Aorta (tissue), 5 donors: ENCODE results near the gene CNST. TPM values are rescaled to one million over a fixed set of nuclear protein-coding genes. Genes with fewer than 3 reads are reported as not detected.

Source experiments
- ATAC-seq: fragments of 200-7000 bp; cut with Tn5 transposase; one replicate; pipeline ENCODE4 v1.9.1; 2022; ENCODE audit warnings: moderate library complexity; ENCODE audit not compliant: low FRiP score
- DNase-seq, 2 donors: peaks; one replicate each; pipeline ENCODE4 v3.0.0-alpha.2; 2020
- H3K27ac ChIP-seq, 2 donors: one replicate each; pipeline ENCODE4 v1.5.1; 2013; ENCODE audit warnings: low read length in 2 of 2, mild to moderate bottlenecking in 2 of 2, moderate library complexity in 2 of 2, control low read depth in 1 of 2, inconsistent platforms in 1 of 2, low read depth in 1 of 2
- H3K27me3 ChIP-seq, 2 donors: one replicate each; pipeline ENCODE4 v1.6.1; 2013; ENCODE audit warnings: control low read depth in 1 of 2, low read length in 1 of 2, mild to moderate bottlenecking in 1 of 2, moderate library complexity in 1 of 2; ENCODE audit not compliant: insufficient read depth in 2 of 2, control insufficient read depth in 1 of 2
- H3K36me3 ChIP-seq, 2 donors: one replicate each; pipeline ENCODE4 v1.6.1; 2013; ENCODE audit warnings: control low read depth in 1 of 2, low read length in 1 of 2, mild to moderate bottlenecking in 1 of 2; ENCODE audit not compliant: insufficient read depth in 2 of 2, control insufficient read depth in 1 of 2
- H3K4me1 ChIP-seq, 2 donors: one replicate each; pipeline ENCODE4 v1.6.1; 2013; ENCODE audit warnings: low read length in 2 of 2, control low read depth in 1 of 2, mild to moderate bottlenecking in 1 of 2, moderate library complexity in 1 of 2; ENCODE audit not compliant: insufficient read depth in 2 of 2, control insufficient read depth in 1 of 2
- H3K4me3 ChIP-seq, 2 donors: one replicate each; pipeline ENCODE4 v1.5.1; 2013; ENCODE audit warnings: low read length in 2 of 2, control low read depth in 1 of 2, mild to moderate bottlenecking in 1 of 2
- H3K9me3 ChIP-seq: one replicate; pipeline ENCODE4 v1.6.1; 2013; ENCODE audit warnings: mild to moderate bottlenecking, low read length; ENCODE audit not compliant: control insufficient read depth
- WGBS, 2 donors: extraction: QIAGEN DNeasy Blood & Tissue Kit; methylation state at CpG; one replicate each; pipeline ENCODE4 v1.1.7; 2013; 5-methylcytosine and 5-hydroxymethylcytosine counted together
- intact Hi-C, 2 donors: fragments of 100-400 bp; cut with DNase I; formaldehyde crosslinking; loops; one replicate each; pipeline versions ENCODE4 v1.14.2 to v1.15.0; 2022
- polyA plus RNA-seq, 2 donors: library from polyadenylated mRNA; stranded (reverse); fragments of 200-250 nt; gene quantifications; one replicate each; pipeline ENCODE4 v1.2.3, GENCODE V29; 2013
- total RNA-seq, 2 donors: library from RNA; stranded (reverse); fragmentation: NEBNext Ultra II Directional; extraction: Animal tissue kit (Norgen Biotek cat#: 25700); gene quantifications; one replicate each; pipeline ENCODE4 v1.2.1, GENCODE V29; 2021
- donor health status: healthy with polysubstance abuse.
- donor health status: Bipolar disorder and iron deficiency.
- donor health status: DM: no; HTN: no; CAD: no.
- donor health status: DM: no; HTN: no; CAD: no.
- donor health status: DM: yes; HTN: yes; CAD: no.

CNST gene
- total and polyA plus RNA-seq, 4 donors, result 6.9 to 27.8 (median 16.1) TPM

DNA sequence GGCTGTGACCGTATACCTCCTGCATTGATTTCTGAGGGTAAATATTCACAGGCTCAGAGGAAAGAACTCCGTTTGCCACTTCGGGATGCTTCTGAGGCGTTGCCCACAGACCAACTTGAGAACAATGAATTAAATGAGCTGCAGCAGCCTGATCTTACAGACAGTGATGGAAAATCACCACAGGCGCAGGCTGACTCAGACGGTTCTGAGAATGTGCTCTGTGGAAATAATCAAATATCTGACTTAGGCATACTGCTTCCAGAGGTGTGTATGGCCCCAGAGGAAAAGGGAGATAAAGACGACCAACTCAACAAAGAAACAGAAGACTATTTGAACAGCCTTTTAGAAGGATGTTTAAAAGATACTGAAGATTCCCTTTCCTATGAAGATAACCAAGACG, 81.3 kb downstream of the CNST start:
- DNase-seq, result no peak
- ATAC-seq, result no peak
- Histone ChIP-seq H3K27ac (no peak overlapping the region), H3K4me3 (no peak overlapping the region), H3K27me3 (no peaks in the 10 kb centered on the region), H3K36me3 (peaks cover 0 to 6% of the 10 kb centered on the region in 2 donors), H3K4me1 (no peaks in the 10 kb centered on the region), H3K9me3 (no peaks in the 10 kb centered on the region)
- 85 to 87% methylated on average over 8 of the region's 8 CpGs for WGBS, 2 donors
- intact Hi-C loops, result no loop called here

GRCh38 chr1:246651012-246651695, 84.9 kb downstream of the CNST start:
- DNase-seq, result no peak
- Histone ChIP-seq H3K4me1 (no peaks in the 10 kb centered on the region), H3K27me3 (no peaks in the 10 kb centered on the region), H3K27ac (no peak overlapping the region), H3K36me3 (peaks cover 0 to 7% of the 10 kb centered on the region in 2 donors), H3K9me3 (no peaks in the 10 kb centered on the region), H3K4me3 (no peak overlapping the region)
- 87 to 88% methylated on average over 6 of the region's 6 CpGs for WGBS, 2 donors
- ATAC-seq, result no peak
- intact Hi-C loops, result no loop called here

GRCh38 chr1:246658567-246658966, 92.3 kb downstream of the CNST start:
- ATAC-seq, result no peak
- 90 to 92% methylated on average over 6 of the region's 6 CpGs for WGBS, 2 donors
- no peaks in the 10 kb centered on the region for H3K9me3 ChIP-seq
- peaks cover 2 to 7% of the 10 kb centered on the region in 2 donors for H3K36me3 ChIP-seq
- H3K27ac ChIP-seq, result no peak overlapping the region
- no peak for DNase-seq
- no peaks in the 10 kb centered on the region for H3K4me1 ChIP-seq
- no peak overlapping the region for H3K4me3 ChIP-seq
- intact Hi-C loops, result no loop called here
- H3K27me3 ChIP-seq, result no peaks in the 10 kb centered on the region

DNA sequence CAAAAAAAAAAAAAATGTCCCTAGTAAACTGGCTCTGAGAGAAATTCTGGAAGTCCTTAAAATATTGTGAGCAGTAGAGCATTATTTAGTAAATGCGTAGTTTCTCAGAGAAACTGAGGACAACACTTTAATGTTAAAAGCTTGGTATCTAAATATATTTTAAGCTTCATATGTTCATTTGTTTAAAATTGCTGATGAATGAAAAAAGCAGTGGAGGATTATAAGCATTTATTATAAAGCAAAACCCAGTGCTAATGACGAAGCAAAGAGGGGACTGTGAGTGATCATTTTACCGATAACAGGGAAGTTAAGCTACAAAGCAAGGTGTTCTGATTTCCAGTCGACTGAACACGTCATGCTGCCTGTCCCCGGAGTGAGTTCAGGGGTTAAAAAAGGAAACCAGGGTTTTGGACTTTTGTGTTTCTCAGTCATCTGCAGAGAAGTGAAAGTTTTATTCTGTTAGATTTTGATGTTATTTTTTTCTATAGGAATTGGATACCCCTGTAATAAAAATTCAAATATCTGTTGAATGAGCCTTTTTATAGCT, 93.4 kb downstream of the CNST start:
- H3K27me3 ChIP-seq, result no peaks in the 10 kb centered on the region
- H3K36me3 ChIP-seq, result peaks cover 2% of the 10 kb centered on the region in 2 donors
- DNase-seq (no peak), ATAC-seq (no peak)
- no peaks in the 10 kb centered on the region for H3K9me3 ChIP-seq
- intact Hi-C loops, result no loop called here
- no peaks in the 10 kb centered on the region for H3K4me1 ChIP-seq
- H3K4me3 ChIP-seq, result no peak overlapping the region
- no peak overlapping the region for H3K27ac ChIP-seq
- 96 to 98% methylated on average over 6 of the region's 6 CpGs for WGBS, 2 donors

- WGBS, 2 donors, result 86% methylated on average over 2 of the region's 2 CpGs
- Histone ChIP-seq H3K4me1 (no peaks in the 10 kb centered on the region), H3K27ac (no peak overlapping the region), H3K36me3 (peaks cover 2 to 9% of the 10 kb centered on the region in 2 donors), H3K27me3 (no peaks in the 10 kb centered on the region), H3K4me3 (no peak overlapping the region), H3K9me3 (no peaks in the 10 kb centered on the region)
- ATAC-seq (no peak), DNase-seq (no peak)
- intact Hi-C loops, result no loop called here
Measured at GRCh38 chr1:246661451-246661850, 95.2 kb downstream of the CNST start.

DNA sequence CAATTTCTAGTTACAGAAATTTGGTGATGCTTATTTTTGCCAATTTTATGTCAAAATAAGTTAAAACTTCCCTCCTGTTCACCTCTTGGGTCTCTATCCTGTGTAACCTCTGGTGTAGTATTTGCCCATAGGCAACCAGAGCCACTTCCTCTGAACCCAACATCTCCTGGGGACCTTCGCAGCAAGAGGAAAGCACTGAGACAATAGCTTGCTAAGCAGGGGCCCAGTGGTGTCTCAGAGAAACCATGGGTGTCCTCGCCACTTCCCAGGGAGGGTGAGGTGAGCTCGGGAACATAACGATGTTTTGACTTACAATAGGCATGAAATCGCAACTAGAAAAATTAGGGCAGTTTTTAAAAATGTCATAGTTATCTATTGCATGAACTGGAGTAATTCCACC, 101.5 kb downstream of the CNST start:
- Histone ChIP-seq H3K27ac (no peak overlapping the region), H3K4me3 (no peak overlapping the region), H3K9me3 (no peaks in the 10 kb centered on the region), H3K36me3 (peaks cover 0 to 9% of the 10 kb centered on the region in 2 donors), H3K4me1 (no peaks in the 10 kb centered on the region), H3K27me3 (no peaks in the 10 kb centered on the region)
- DNase-seq, result no peak
- intact Hi-C loops, result no loop called here
- ATAC-seq, result no peak
- 93% methylated on average over 5 of the region's 5 CpGs for WGBS, 2 donors

- no peaks in the 10 kb centered on the region for H3K9me3 ChIP-seq
- no peaks in the 10 kb centered on the region for H3K4me1 ChIP-seq
- ATAC-seq, result no peak
- 86 to 89% methylated on average over 6 of the region's 6 CpGs for WGBS, 2 donors
- intact Hi-C loops, result no loop called here
- no peak overlapping the region for H3K27ac ChIP-seq
- H3K36me3 ChIP-seq, result peaks cover 0 to 9% of the 10 kb centered on the region in 2 donors
- H3K4me3 ChIP-seq, result no peak overlapping the region
- DNase-seq, result no peak
- no peaks in the 10 kb centered on the region for H3K27me3 ChIP-seq
Measured at GRCh38 chr1:246669659-246670058, 103.4 kb downstream of the CNST start.

GRCh38 chr1:246674049-246674448, 107.8 kb downstream of the CNST start:
- Histone ChIP-seq H3K36me3 (no peaks in the 10 kb centered on the region), H3K4me1 (no peaks in the 10 kb centered on the region), H3K4me3 (no peak overlapping the region), H3K9me3 (no peaks in the 10 kb centered on the region), H3K27ac (no peak overlapping the region), H3K27me3 (no peaks in the 10 kb centered on the region)
- 86 to 94% methylated on average over 8 of the region's 8 CpGs for WGBS, 2 donors
- DNase-seq, result no peak
- no peak for ATAC-seq
- intact Hi-C loops, result no loop called here

- ATAC-seq (no peak), DNase-seq (no peak)
- no peaks in the 10 kb centered on the region for H3K9me3 ChIP-seq
- intact Hi-C loops, result no loop called here
- H3K4me3 ChIP-seq, result no peak overlapping the region
- no peaks in the 10 kb centered on the region for H3K27me3 ChIP-seq
- WGBS, 2 donors, result 32 to 40% methylated on average over 2 of the region's 2 CpGs
- no peak overlapping the region for H3K27ac ChIP-seq
- no peaks in the 10 kb centered on the region for H3K4me1 ChIP-seq
- no peaks in the 10 kb centered on the region for H3K36me3 ChIP-seq
Measured at GRCh38 chr1:246677842-246678241, 111.6 kb downstream of the CNST start.
